H9 (cell line): ENCODE results near the gene SYT17. TPM values are rescaled to one million over a fixed set of nuclear protein-coding genes. Genes with fewer than 3 reads are reported as not detected.

Experiments
- DNase-seq: peaks from one replicate; pipeline ENCODE4 v3.0.0-alpha.2; 2017
- H2AFZ ChIP-seq: one replicate; pipeline ENCODE4 v1.6.1; 2013; ENCODE audit warnings: mild to moderate bottlenecking, low read length, control low read depth, moderate library complexity
- H2AK5ac ChIP-seq: 2 replicates; pipeline ENCODE4 v1.6.1; 2013; ENCODE audit warnings: low read length, control low read depth, mixed read lengths; ENCODE audit not compliant: insufficient read length
- H2BK120ac ChIP-seq: one replicate; pipeline ENCODE4 v1.6.1; 2013; ENCODE audit warnings: low read depth, mild to moderate bottlenecking, low read length, control low read depth, inconsistent platforms; ENCODE audit not compliant: poor library complexity, severe bottlenecking
- H2BK12ac ChIP-seq: 2 replicates; pipeline ENCODE4 v1.6.1; 2013; ENCODE audit warnings: low read length, control low read depth, mixed read lengths, low read depth; ENCODE audit not compliant: insufficient read length
- H2BK15ac ChIP-seq: 2 replicates; pipeline ENCODE4 v1.6.1; 2013; ENCODE audit warnings: low read depth, low read length, control low read depth
- H2BK20ac ChIP-seq: one replicate; pipeline ENCODE4 v1.6.1; 2013; ENCODE audit warnings: low read depth, mild to moderate bottlenecking, low read length, control low read depth, inconsistent platforms; ENCODE audit not compliant: poor library complexity, severe bottlenecking
- H2BK5ac ChIP-seq: 2 replicates; pipeline ENCODE4 v1.6.1; 2013; ENCODE audit warnings: low read length, control low read depth, mixed read lengths; ENCODE audit not compliant: insufficient read length
- H3K14ac ChIP-seq: 2 replicates; pipeline ENCODE4 v1.6.1; 2013; ENCODE audit warnings: low read length, control low read depth; ENCODE audit not compliant: insufficient read depth
- H3K18ac ChIP-seq: 2 replicates; pipeline ENCODE4 v1.6.1; 2013; ENCODE audit warnings: low read depth, mild to moderate bottlenecking, mixed read lengths, low read length, control low read depth; ENCODE audit not compliant: insufficient read length
- H3K23ac ChIP-seq: 2 replicates; pipeline ENCODE4 v1.6.1; 2013; ENCODE audit warnings: low read length, control low read depth, mixed read lengths, low read depth; ENCODE audit not compliant: insufficient read length
- H3K23me2 ChIP-seq: 2 replicates; pipeline ENCODE4 v1.6.1; 2013; ENCODE audit warnings: low read depth, mild to moderate bottlenecking, mixed read lengths, low read length, control low read depth; ENCODE audit not compliant: insufficient read length, poor library complexity, severe bottlenecking
- H3K27ac ChIP-seq: 2 replicates; pipeline ENCODE4 v1.5.1; 2013; ENCODE audit warnings: low read length, control low read depth, mixed read lengths, low read depth; ENCODE audit not compliant: insufficient read length
- H3K27me3 ChIP-seq: 2 replicates; pipeline ENCODE4 v1.6.1; 2013; ENCODE audit warnings: low read length, control low read depth, inconsistent platforms; ENCODE audit not compliant: insufficient read depth
- H3K4ac ChIP-seq: 2 replicates; pipeline ENCODE4 v1.6.1; 2013; ENCODE audit warnings: low read depth, mild to moderate bottlenecking, control low read depth, inconsistent platforms, low read length, moderate library complexity
- H3K4me1 ChIP-seq: 2 replicates; pipeline ENCODE4 v1.6.1; 2013; ENCODE audit warnings: low read length, control low read depth, inconsistent platforms; ENCODE audit not compliant: insufficient read depth
- H3K4me2 ChIP-seq: 2 replicates; pipeline ENCODE4 v1.6.1; 2013; ENCODE audit warnings: low read length, control low read depth, mixed read lengths; ENCODE audit not compliant: insufficient read length, insufficient read depth
- H3K56ac ChIP-seq: 2 replicates; pipeline ENCODE4 v1.6.1; 2013; ENCODE audit warnings: low read depth, mild to moderate bottlenecking, mixed read lengths, low read length, control low read depth; ENCODE audit not compliant: insufficient read length
- H3K79me1 ChIP-seq: 2 replicates; pipeline ENCODE4 v1.6.1; 2013; ENCODE audit warnings: low read depth, mild to moderate bottlenecking, moderate library complexity, low read length, control low read depth, inconsistent platforms; ENCODE audit not compliant: insufficient read depth, poor library complexity, severe bottlenecking
- H3K79me2 ChIP-seq: 2 replicates; pipeline ENCODE4 v1.6.1; 2013; ENCODE audit warnings: low read length, control low read depth, inconsistent platforms; ENCODE audit not compliant: insufficient read depth
- H3K9ac ChIP-seq: 2 replicates; pipeline ENCODE4 v1.6.1; 2013; ENCODE audit warnings: low read length, control low read depth, mixed read lengths; ENCODE audit not compliant: insufficient read length; ENCODE audit errors: extremely low read depth
- H3K9me3 ChIP-seq: one replicate; pipeline ENCODE4 v1.6.1; 2013; ENCODE audit warnings: low read depth, low read length, inconsistent platforms; ENCODE audit not compliant: control insufficient read depth
- H3T11ph ChIP-seq: one replicate; pipeline ENCODE4 v1.6.1; 2013; ENCODE audit warnings: mild to moderate bottlenecking, low read length, control low read depth, inconsistent platforms
- H4K20me1 ChIP-seq: one replicate; pipeline ENCODE4 v1.6.1; 2013; ENCODE audit not compliant: control insufficient read depth, insufficient read length, insufficient read depth
- H4K5ac ChIP-seq: 2 replicates; pipeline ENCODE4 v1.6.1; 2013; ENCODE audit warnings: low read depth, mild to moderate bottlenecking, mixed read lengths, low read length, control low read depth; ENCODE audit not compliant: insufficient read length
- H4K8ac ChIP-seq: replicated peaks from 2 replicates; pipeline ENCODE4 v1.6.1; 2013; ENCODE audit warnings: low read length, control low read depth, mixed read lengths, low read depth; ENCODE audit not compliant: insufficient read length
- H4K91ac ChIP-seq: 2 replicates; pipeline ENCODE4 v1.6.1; 2013; ENCODE audit warnings: low read depth, mild to moderate bottlenecking, moderate library complexity, mixed read lengths, low read length, control low read depth; ENCODE audit not compliant: insufficient read length
- H3K27ac Mint-ChIP-seq, 3 experiments: 2 replicates in 2 of 3; 3 replicates in 1 of 3; pipeline ENCODE4 v1.8.0; 2020 to 2021; ENCODE audit warnings: mixed read lengths in 3 of 3, mild to moderate bottlenecking in 1 of 3, moderate library complexity in 1 of 3
- H3K27me3 Mint-ChIP-seq: 2 replicates; pipeline ENCODE4 v1.8.0; 2021; ENCODE audit warnings: low read depth, mild to moderate bottlenecking, moderate library complexity, mixed read lengths
- H3K36me3 Mint-ChIP-seq, 3 experiments: 2 replicates in 2 of 3; 3 replicates in 1 of 3; pipeline ENCODE4 v1.8.0; 2020 to 2021; ENCODE audit warnings: low read depth in 3 of 3, mixed read lengths in 3 of 3; ENCODE audit not compliant: insufficient read depth in 1 of 3
- H3K4me1 Mint-ChIP-seq, 2 experiments: 2 replicates each; pipeline ENCODE4 v1.8.0; 2020; ENCODE audit warnings: mixed read lengths in 2 of 2
- H3K4me3 Mint-ChIP-seq, 2 experiments: 2 replicates in 1 of 2; 3 replicates in 1 of 2; pipeline ENCODE4 v1.8.0; 2020 to 2021; ENCODE audit warnings: mild to moderate bottlenecking in 2 of 2, mixed read lengths in 2 of 2, moderate library complexity in 1 of 2
- H3K9me3 Mint-ChIP-seq, 2 experiments: 2 replicates in 1 of 2; 3 replicates in 1 of 2; pipeline ENCODE4 v1.8.0; 2020; ENCODE audit warnings: mild to moderate bottlenecking in 2 of 2, mixed read lengths in 2 of 2, moderate library complexity in 1 of 2
- CTCF ChIP-seq: fragments of 200-600 bp; sonication (generic); conservative IDR thresholded peaks from 3 replicates; pipeline ENCODE4 v1.8.0; 2021; ENCODE audit warnings: antibody characterized with exemption, mild to moderate bottlenecking
- WGBS: extraction: QIAGEN DNeasy Blood & Tissue Kit; methylation state at CpG from one replicate; pipeline ENCODE4 v1.1.7; 2013; ENCODE audit warnings: missing lambda C conversion rate, low lambda C conversion rate, mixed read lengths; ENCODE audit not compliant: insufficient read length; ENCODE audit errors: extremely low coverage; 5-methylcytosine and 5-hydroxymethylcytosine counted together
- total RNA-seq: library from RNA; stranded (reverse); gene quantifications from 2 replicates; pipeline ENCODE4 v1.2.1, GENCODE V29; 2021

Gene SYT17
- total RNA-seq, 1 experiment from 2014 or later: 3.0 TPM

DNA sequence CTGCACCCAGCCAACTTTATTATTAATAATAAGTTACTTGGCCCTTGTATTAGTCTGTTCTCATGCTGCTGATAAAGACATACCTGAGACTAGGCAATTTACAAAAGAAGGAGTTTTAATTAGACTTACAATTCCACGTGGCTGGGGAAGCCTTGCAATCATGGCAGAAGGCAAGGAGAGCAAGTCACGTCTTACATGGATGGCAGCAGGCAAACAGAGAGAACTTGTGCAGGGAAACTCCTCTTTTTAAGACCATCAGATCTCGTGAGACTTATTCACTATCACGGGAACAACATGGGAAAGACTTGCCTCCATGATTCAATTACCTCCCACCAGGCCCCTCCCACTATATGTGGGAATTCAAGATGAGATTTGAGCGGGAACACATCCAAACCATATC, 47.7 kb downstream of the SYT17 start:
- Histone ChIP-seq H3K56ac (no peak overlapping the region), H2AFZ (no peak overlapping the region), H3K4ac (no peak overlapping the region), H3K9ac (no peak overlapping the region), H2BK120ac (no peak overlapping the region), H3K23ac (no peak overlapping the region), H3K27ac (no peak overlapping the region), H4K91ac (no peak overlapping the region), H2BK20ac (no peak overlapping the region), H2BK5ac (no peak overlapping the region), H2BK15ac (no peak overlapping the region), H4K20me1 (no peaks in the 10 kb centered on the region), H3K23me2 (no peaks in the 10 kb centered on the region), H4K5ac (no peak overlapping the region), H4K8ac (no peak overlapping the region), H3K18ac (no peak overlapping the region), H3K27me3 (no peaks in the 10 kb centered on the region), H3K4me1 (no peaks in the 10 kb centered on the region; the same call in 1 of the 2 replicates), H3K79me1 (no peaks in the 10 kb centered on the region), H3K14ac (no peak overlapping the region), H3T11ph (no peak overlapping the region), H3K79me2 (no peaks in the 10 kb centered on the region), H3K4me2 (no peak overlapping the region), H3K9me3 (no peaks in the 10 kb centered on the region), H2BK12ac (no peak overlapping the region), H2AK5ac (no peak overlapping the region)
- no peaks in the 10 kb centered on the region for H3K27me3 Mint-ChIP-seq
- no peak for DNase-seq
- no CpG with 5 or more reads among the region's 5 CpGs for WGBS
- H3K36me3 Mint-ChIP-seq: peaks cover 0 to 6% (median 3%) of the 10 kb centered on the region in 3 experiments; a peak in 4 of 7 replicates
- peaks cover 5 to 6% of the 10 kb centered on the region in 2 experiments for H3K4me1 Mint-ChIP-seq
- no peak overlapping the region for H3K27ac Mint-ChIP-seq
- peaks cover 14 to 15% of the 10 kb centered on the region in 2 experiments; a peak in 4 of 5 replicates for H3K9me3 Mint-ChIP-seq
- no peak overlapping the region for H3K4me3 Mint-ChIP-seq
- no peak for TF ChIP-seq CTCF
